GM12878 (cell line): ENCODE results near the gene DENND2C. TPM values are rescaled to one million over a fixed set of nuclear protein-coding genes. Genes with fewer than 3 reads are reported as not detected.

ENCODE experiments used
- ATAC-seq: fragments of 200-7000 bp; cut with Tn5 transposase; 3 replicates; pipeline ENCODE4 v1.9.1; 2020; ENCODE audit warnings: mild to moderate bottlenecking, moderate library complexity
- BruUV-seq: library from RNA; stranded (reverse); fragments of 400-500 nt; replicated peaks from 2 replicates; lab custom pipeline; 2021; lab: Mats Ljungman, UMichigan
- CTCF ChIA-PET: fragments of 300-600 bp; sonication (Branson Sonifier 250); formaldehyde crosslinking; extraction: SDS; loops from one replicate; lab custom pipeline; 2021; ENCODE audit warnings: inconsistent platforms; lab: Yijun Ruan, JAX
- POLR2A ChIA-PET: fragments of 350-600 bp; formaldehyde crosslinking; extraction: SDS; loops from one replicate; lab custom pipeline; 2021; ENCODE audit warnings: inconsistent platforms; lab: Charles Lee
- RAD21 ChIA-PET: fragments of 300-600 bp; sonication (Branson Sonifier 250); formaldehyde crosslinking; loops from one replicate; lab custom pipeline; 2023; ENCODE audit warnings: antibody characterized with exemption; ENCODE audit not compliant: unreplicated experiment; lab: Charles Lee
- SMC1A ChIA-PET: fragments of 300-600 bp; sonication (Branson Sonifier 250); formaldehyde crosslinking; loops from one replicate; lab custom pipeline; 2023; ENCODE audit not compliant: unreplicated experiment, uncharacterized antibody; lab: Charles Lee
- DNase-seq: peaks from one replicate; pipeline ENCODE4 v3.0.0-alpha.2; 2011; ENCODE audit warnings: low read depth, low spot score
- FAIRE-seq: peaks from 3 replicates; lab custom pipeline; 2011; peaks lifted over from hg19 to GRCh38; lab: Jason Lieb, UNC
- H2AFZ ChIP-seq: 2 replicates; pipeline ENCODE4 v1.6.0; 2011; ENCODE audit warnings: low read depth, low read length, control low read depth; ENCODE audit not compliant: control insufficient read depth
- H3K27ac ChIP-seq: 2 replicates; pipeline ENCODE4 v1.5.1; 2011; ENCODE audit warnings: control low read depth; ENCODE audit not compliant: control insufficient read depth, insufficient read depth
- H3K27me3 ChIP-seq, 2 experiments: replicated peaks in 1 of 2; 2 replicates each; pipeline versions ENCODE4 v1.6.0 to v1.6.1; 2011; ENCODE audit warnings: low read length in 1 of 2; ENCODE audit not compliant: control insufficient read depth in 2 of 2, insufficient read depth in 2 of 2
- H3K36me3 ChIP-seq, 2 experiments: 2 replicates each; pipeline ENCODE4 v1.5.1; 2011; ENCODE audit warnings: low read length in 1 of 2; ENCODE audit not compliant: control insufficient read depth in 2 of 2, insufficient read depth in 2 of 2
- H3K4me1 ChIP-seq: 2 replicates; pipeline ENCODE4 v1.6.1; 2011; ENCODE audit warnings: mild to moderate bottlenecking, low read length, moderate library complexity, mixed read lengths; ENCODE audit not compliant: control insufficient read depth, insufficient read depth
- H3K4me2 ChIP-seq: 2 replicates; pipeline ENCODE4 v1.6.0; 2011; ENCODE audit warnings: control low read depth; ENCODE audit not compliant: control insufficient read depth, insufficient read depth
- H3K4me3 ChIP-seq: fragments of 200-600 bp; sonication (generic); 2 replicates; pipeline ENCODE4 v1.5.1; 2016
- H3K79me2 ChIP-seq: 2 replicates; pipeline ENCODE4 v1.6.0; 2011; ENCODE audit warnings: low read length; ENCODE audit not compliant: control insufficient read depth, insufficient read depth
- H3K9ac ChIP-seq: 2 replicates; pipeline ENCODE4 v1.8.0; 2011; ENCODE audit warnings: low read length, control low read depth, mixed read lengths; ENCODE audit not compliant: control insufficient read depth, insufficient read depth
- H3K9me3 ChIP-seq: replicated peaks from 3 replicates; pipeline ENCODE4 v1.5.1; 2011; ENCODE audit warnings: mild to moderate bottlenecking, low read length; ENCODE audit not compliant: control insufficient read depth, insufficient read depth
- H4K20me1 ChIP-seq: 2 replicates; pipeline ENCODE4 v1.6.0; 2011; ENCODE audit not compliant: control insufficient read depth, insufficient read depth
- ATF7 ChIP-seq: fragments of 450-650 bp; IDR thresholded peaks from 2 replicates; pipeline ENCODE4 v1.6.1; 2016; ENCODE audit warnings: low read depth, mild to moderate bottlenecking
- EED ChIP-seq: sonication (generic); IDR thresholded peaks from 2 replicates; pipeline ENCODE4 v1.6.1; 2016; ENCODE audit warnings: antibody characterized with exemption, low read depth
- EGR1 ChIP-seq, 2 experiments: IDR thresholded peaks; 1 replicate in 1 of 2; 2 replicates in 1 of 2; pipeline ENCODE4 v1.6.1; 2011 to 2012; ENCODE audit warnings: low read depth in 2 of 2, low read length in 2 of 2, borderline replicate concordance in 1 of 2, mild to moderate bottlenecking in 1 of 2, moderate library complexity in 1 of 2
- GABPA ChIP-seq: IDR thresholded peaks from 2 replicates; pipeline ENCODE4 v1.6.1; 2014; ENCODE audit warnings: antibody characterized with exemption, low read depth, mild to moderate bottlenecking, inconsistent platforms
- JUND ChIP-seq: IDR thresholded peaks from 2 replicates; pipeline ENCODE4 v1.6.1; 2012; ENCODE audit warnings: low read depth, mild to moderate bottlenecking, low read length, improper control_type of control experiment, moderate library complexity
- KAT2A ChIP-seq: conservative IDR thresholded peaks from 2 replicates; pipeline ENCODE4 v1.6.1; 2011; ENCODE audit warnings: low read depth, low read length; ENCODE audit not compliant: control insufficient read depth
- PAX5 ChIP-seq: IDR thresholded peaks from 2 replicates; pipeline ENCODE4 v1.6.1; 2011; ENCODE audit warnings: low read depth, low read length, borderline replicate concordance
- RAD51 ChIP-seq: fragments of 450-650 bp; IDR thresholded peaks from 2 replicates; pipeline ENCODE4 v1.6.1; 2016; ENCODE audit warnings: moderate library complexity, mild to moderate bottlenecking, inconsistent platforms
- ZBTB33 ChIP-seq: fragments of 450-650 bp; IDR thresholded peaks from 2 replicates; pipeline ENCODE4 v1.6.1; 2017; ENCODE audit warnings: mild to moderate bottlenecking
- WGBS: methylation state at CpG from one replicate; pipeline ENCODE4 v1.1.6; 2016; ENCODE audit warnings: low lambda C conversion rate; ENCODE audit not compliant: insufficient replicate concordance, insufficient coverage; ENCODE audit errors: missing lambda C conversion rate; 5-methylcytosine and 5-hydroxymethylcytosine counted together
- in situ Hi-C: fragments of 300-500 bp; cut with MboI; formaldehyde crosslinking; loops from 9 replicates; pipeline ENCODE4 v1.14.3; 2018; ENCODE audit warnings: mixed read lengths
- intact Hi-C: fragments of 100-400 bp; cut with micrococcal nuclease; formaldehyde crosslinking; loops from one replicate; pipeline ENCODE4 v1.14.2; 2022; ENCODE audit not compliant: unreplicated experiment
- polyA plus RNA-seq, 11 experiments: library from polyadenylated mRNA; depleted of rRNA in 4 of 11; unstranded in 6 of 11; stranded (reverse) in 5 of 11; fragments of >200 nt; fragmentation: Nextera tagmentation in 4 of 11; fragmentation: Illumina TruSeq in 1 of 11; extraction: Ambion mirVana in 4 of 11; extraction: Trizol in 1 of 11; gene quantifications; 1 replicate in 1 of 11; 2 replicates in 10 of 11; pipeline versions ENCODE4 v1.2.1 to v1.2.3, GENCODE V29; 2011 to 2016; ENCODE audit warnings: inconsistent platforms in 2 of 11, missing spikeins in 2 of 11, low read depth in 1 of 11
- total RNA-seq, 4 experiments: library from RNA; depleted of rRNA in 3 of 4; stranded (reverse); fragments of >200 nt in 3 of 4; fragmentation: Illumina TruSeq in 1 of 4; extraction: Trizol in 1 of 4; gene quantifications; 2 replicates each; pipeline versions ENCODE4 v1.2.1 to v1.2.3, GENCODE V29; 2013 to 2021
- TF ChIP-seq, protein P1 (sequence below): IDR thresholded peaks from 2 replicates; pipeline ENCODE4 v1.6.1; 2012; ENCODE audit warnings: mild to moderate bottlenecking, low read depth, low read length
- TF ChIP-seq, protein P2 (sequence below), 3 experiments: IDR thresholded peaks in 2 of 3; conservative IDR thresholded peaks in 1 of 3; 2 replicates each; pipeline ENCODE4 v1.5.1; 2011; ENCODE audit warnings: low read depth in 3 of 3, low read length in 3 of 3, mild to moderate bottlenecking in 3 of 3, control low read depth in 2 of 3, moderate library complexity in 2 of 3, inconsistent platforms in 1 of 3, mixed read lengths in 1 of 3; ENCODE audit not compliant: control insufficient read depth in 2 of 3, insufficient read depth in 1 of 3; ENCODE audit errors: extremely low read depth in 1 of 3
- TF ChIP-seq, protein P3 (sequence below): IDR thresholded peaks from 2 replicates; pipeline ENCODE4 v1.6.1; 2012; ENCODE audit warnings: low read depth, low read length, improper control_type of control experiment
- TF ChIP-seq, protein P4 (sequence below): IDR thresholded peaks from 2 replicates; pipeline ENCODE4 v1.6.1; 2012; ENCODE audit warnings: low read depth, low read length, improper control_type of control experiment
- TF ChIP-seq, protein P5 (sequence below): fragments of 450-650 bp; IDR thresholded peaks from 2 replicates; pipeline ENCODE4 v1.6.1; 2014; ENCODE audit warnings: mild to moderate bottlenecking

DENND2C gene
- total and polyA plus RNA-seq, 10 of the 15 experiments (the other 5 are each of a cell fraction or from before 2014, with no cell fraction given), result 0.01 to 0.10 (median 0.06) TPM; not detected in 3

GRCh38 chr1:114692947-114693346, 23.1 kb upstream of the DENND2C start:
- SMC1A ChIA-PET, result interaction anchor here (1.0 to 1.5 kb wide), 2 partner anchors 19 to 345 kb away, joined by 3 read pairs; no protein-coding TSS in a partner anchor
- TF ChIP-seq EED (no peak), RAD51 (no peak), KAT2A (no peak), GABPA (no peak), JUND (no peak), EGR1 (IDR thresholded peaks at IDR 0.05; ENCODE audit: borderline replicate concordance in 1 of 2, low read depth in 2 of 2, low read length in 2 of 2) (no peak), ZBTB33 (no peak), PAX5 (no peak), ATF7 (no peak)
- TF ChIP-seq, protein P1, sequence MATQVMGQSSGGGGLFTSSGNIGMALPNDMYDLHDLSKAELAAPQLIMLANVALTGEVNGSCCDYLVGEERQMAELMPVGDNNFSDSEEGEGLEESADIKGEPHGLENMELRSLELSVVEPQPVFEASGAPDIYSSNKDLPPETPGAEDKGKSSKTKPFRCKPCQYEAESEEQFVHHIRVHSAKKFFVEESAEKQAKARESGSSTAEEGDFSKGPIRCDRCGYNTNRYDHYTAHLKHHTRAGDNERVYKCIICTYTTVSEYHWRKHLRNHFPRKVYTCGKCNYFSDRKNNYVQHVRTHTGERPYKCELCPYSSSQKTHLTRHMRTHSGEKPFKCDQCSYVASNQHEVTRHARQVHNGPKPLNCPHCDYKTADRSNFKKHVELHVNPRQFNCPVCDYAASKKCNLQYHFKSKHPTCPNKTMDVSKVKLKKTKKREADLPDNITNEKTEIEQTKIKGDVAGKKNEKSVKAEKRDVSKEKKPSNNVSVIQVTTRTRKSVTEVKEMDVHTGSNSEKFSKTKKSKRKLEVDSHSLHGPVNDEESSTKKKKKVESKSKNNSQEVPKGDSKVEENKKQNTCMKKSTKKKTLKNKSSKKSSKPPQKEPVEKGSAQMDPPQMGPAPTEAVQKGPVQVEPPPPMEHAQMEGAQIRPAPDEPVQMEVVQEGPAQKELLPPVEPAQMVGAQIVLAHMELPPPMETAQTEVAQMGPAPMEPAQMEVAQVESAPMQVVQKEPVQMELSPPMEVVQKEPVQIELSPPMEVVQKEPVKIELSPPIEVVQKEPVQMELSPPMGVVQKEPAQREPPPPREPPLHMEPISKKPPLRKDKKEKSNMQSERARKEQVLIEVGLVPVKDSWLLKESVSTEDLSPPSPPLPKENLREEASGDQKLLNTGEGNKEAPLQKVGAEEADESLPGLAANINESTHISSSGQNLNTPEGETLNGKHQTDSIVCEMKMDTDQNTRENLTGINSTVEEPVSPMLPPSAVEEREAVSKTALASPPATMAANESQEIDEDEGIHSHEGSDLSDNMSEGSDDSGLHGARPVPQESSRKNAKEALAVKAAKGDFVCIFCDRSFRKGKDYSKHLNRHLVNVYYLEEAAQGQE, result no peak
- TF ChIP-seq, protein P2, sequence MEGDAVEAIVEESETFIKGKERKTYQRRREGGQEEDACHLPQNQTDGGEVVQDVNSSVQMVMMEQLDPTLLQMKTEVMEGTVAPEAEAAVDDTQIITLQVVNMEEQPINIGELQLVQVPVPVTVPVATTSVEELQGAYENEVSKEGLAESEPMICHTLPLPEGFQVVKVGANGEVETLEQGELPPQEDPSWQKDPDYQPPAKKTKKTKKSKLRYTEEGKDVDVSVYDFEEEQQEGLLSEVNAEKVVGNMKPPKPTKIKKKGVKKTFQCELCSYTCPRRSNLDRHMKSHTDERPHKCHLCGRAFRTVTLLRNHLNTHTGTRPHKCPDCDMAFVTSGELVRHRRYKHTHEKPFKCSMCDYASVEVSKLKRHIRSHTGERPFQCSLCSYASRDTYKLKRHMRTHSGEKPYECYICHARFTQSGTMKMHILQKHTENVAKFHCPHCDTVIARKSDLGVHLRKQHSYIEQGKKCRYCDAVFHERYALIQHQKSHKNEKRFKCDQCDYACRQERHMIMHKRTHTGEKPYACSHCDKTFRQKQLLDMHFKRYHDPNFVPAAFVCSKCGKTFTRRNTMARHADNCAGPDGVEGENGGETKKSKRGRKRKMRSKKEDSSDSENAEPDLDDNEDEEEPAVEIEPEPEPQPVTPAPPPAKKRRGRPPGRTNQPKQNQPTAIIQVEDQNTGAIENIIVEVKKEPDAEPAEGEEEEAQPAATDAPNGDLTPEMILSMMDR (IDR thresholded peaks at IDR 0.05 in 2 of 3, conservative IDR thresholded peaks at IDR 0.05 in 1 of 3; ENCODE audit: control insufficient read depth in 2 of 3, extremely low read depth in 1 of 3, insufficient read depth in 1 of 3, low read depth in 3 of 3, low read length in 3 of 3), result no peak
- TF ChIP-seq, protein P3, sequence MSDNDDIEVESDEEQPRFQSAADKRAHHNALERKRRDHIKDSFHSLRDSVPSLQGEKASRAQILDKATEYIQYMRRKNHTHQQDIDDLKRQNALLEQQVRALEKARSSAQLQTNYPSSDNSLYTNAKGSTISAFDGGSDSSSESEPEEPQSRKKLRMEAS, result no peak
- TF ChIP-seq, protein P4, sequence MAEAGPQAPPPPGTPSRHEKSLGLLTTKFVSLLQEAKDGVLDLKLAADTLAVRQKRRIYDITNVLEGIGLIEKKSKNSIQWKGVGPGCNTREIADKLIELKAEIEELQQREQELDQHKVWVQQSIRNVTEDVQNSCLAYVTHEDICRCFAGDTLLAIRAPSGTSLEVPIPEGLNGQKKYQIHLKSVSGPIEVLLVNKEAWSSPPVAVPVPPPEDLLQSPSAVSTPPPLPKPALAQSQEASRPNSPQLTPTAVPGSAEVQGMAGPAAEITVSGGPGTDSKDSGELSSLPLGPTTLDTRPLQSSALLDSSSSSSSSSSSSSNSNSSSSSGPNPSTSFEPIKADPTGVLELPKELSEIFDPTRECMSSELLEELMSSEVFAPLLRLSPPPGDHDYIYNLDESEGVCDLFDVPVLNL, result no peak
- TF ChIP-seq, protein P5, sequence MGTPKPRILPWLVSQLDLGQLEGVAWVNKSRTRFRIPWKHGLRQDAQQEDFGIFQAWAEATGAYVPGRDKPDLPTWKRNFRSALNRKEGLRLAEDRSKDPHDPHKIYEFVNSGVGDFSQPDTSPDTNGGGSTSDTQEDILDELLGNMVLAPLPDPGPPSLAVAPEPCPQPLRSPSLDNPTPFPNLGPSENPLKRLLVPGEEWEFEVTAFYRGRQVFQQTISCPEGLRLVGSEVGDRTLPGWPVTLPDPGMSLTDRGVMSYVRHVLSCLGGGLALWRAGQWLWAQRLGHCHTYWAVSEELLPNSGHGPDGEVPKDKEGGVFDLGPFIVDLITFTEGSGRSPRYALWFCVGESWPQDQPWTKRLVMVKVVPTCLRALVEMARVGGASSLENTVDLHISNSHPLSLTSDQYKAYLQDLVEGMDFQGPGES, result no peak

More at GRCh38 chr1:114692947-114693346, 23.1 kb upstream of the DENND2C start:
- POLR2A ChIA-PET, result no interaction called here
- no peaks in the 10 kb centered on the region for H3K9me3 ChIP-seq
- RAD21 ChIA-PET, result no interaction called here
- in situ Hi-C loops (no loop called here), intact Hi-C loops (no loop called here)
- H3K79me2 ChIP-seq, result no peaks in the 10 kb centered on the region
- no peak overlapping the region for H3K4me2 ChIP-seq
- no peaks in the 10 kb centered on the region for H3K27me3 ChIP-seq
- ATAC-seq (no peak), DNase-seq (no peak), FAIRE-seq (no peak)
- no peak overlapping the region for H3K9ac ChIP-seq
- no TSS peak for BruUV-seq
- H3K4me3 ChIP-seq, result no peak overlapping the region
- H4K20me1 ChIP-seq, result no peaks in the 10 kb centered on the region
- H3K36me3 ChIP-seq, result no peaks in the 10 kb centered on the region
- no peak overlapping the region for H3K27ac ChIP-seq
- CTCF ChIA-PET, result interaction anchor here (0.9 to 1.8 kb wide), 2 partner anchors 24 to 27 kb away, joined by 3 to 4 read pairs; partner anchors contain the start of gene DENND2C
- 79% methylated on average over 3 of the region's 3 CpGs for WGBS
- H3K4me1 ChIP-seq, result no peaks in the 10 kb centered on the region
- H2AFZ ChIP-seq, result no peak overlapping the region
